Uterus (tissue), 4 donors: Measurements from ENCODE around the gene GRIK2. TPM values are rescaled to one million over a fixed set of nuclear protein-coding genes. Genes with fewer than 3 reads are reported as not detected.

Experiments
- DNase-seq, 2 donors: peaks; one replicate each; pipeline ENCODE4 v3.0.0-alpha.2; 2019 to 2020
- H3K27ac ChIP-seq, 2 donors: fragments of 200-600 bp; sonication (generic); 1 replicate in 1 of 2; 2 replicates in 1 of 2; pipeline ENCODE4 v1.5.1; 2016 to 2018
- H3K27me3 ChIP-seq, 2 donors: fragments of 200-600 bp; sonication (generic); one replicate each; pipeline ENCODE4 v1.5.1; 2018 to 2019; ENCODE audit warnings: control low read depth in 1 of 2
- H3K36me3 ChIP-seq, 2 donors: fragments of 200-600 bp; sonication (generic); one replicate each; pipeline ENCODE4 v1.5.1; 2019; ENCODE audit warnings: control low read depth in 1 of 2
- H3K4me1 ChIP-seq, 2 donors: fragments of 200-600 bp; sonication (generic); one replicate each; pipeline ENCODE4 v1.5.1; 2018 to 2019; ENCODE audit warnings: control low read depth in 1 of 2
- H3K4me3 ChIP-seq, 2 donors: fragments of 200-600 bp; sonication (generic); 1 replicate in 1 of 2; 2 replicates in 1 of 2; pipeline ENCODE4 v1.5.1; 2018 to 2019; ENCODE audit warnings: mild to moderate bottlenecking in 1 of 2
- H3K9me3 ChIP-seq, 2 donors: fragments of 200-600 bp; sonication (generic); one replicate each; pipeline ENCODE4 v1.5.1; 2019; ENCODE audit warnings: control low read depth in 1 of 2
- POLR2A ChIP-seq, 2 donors: fragments of 450-650 bp; IDR thresholded peaks; one replicate each; pipeline ENCODE4 v1.6.1; 2016; ENCODE audit warnings: antibody characterized with exemption in 2 of 2, mild to moderate bottlenecking in 1 of 2, moderate library complexity in 1 of 2
- intact Hi-C: fragments of 100-400 bp; cut with DNase I; formaldehyde crosslinking; loops from one replicate; pipeline ENCODE4 v1.15.1; 2023; ENCODE audit warnings: low total_unique reads
- total RNA-seq, 4 donors: library from RNA; depleted of rRNA in 3 of 4; stranded (reverse); fragments of >200 nt in 3 of 4; gene quantifications; one replicate each; pipeline versions ENCODE4 v1.1.0 to v1.2.4, GENCODE V29; 2014 to 2023
- TF ChIP-seq, protein P1 (sequence below), 4 experiments: fragments of 200-600 bp in 2 of 4; fragments of 450-650 bp in 2 of 4; sonication (generic) in 2 of 4; IDR thresholded peaks; one replicate each; pipeline ENCODE4 v1.5.1; 2016 to 2019; ENCODE audit warnings: antibody characterized with exemption in 4 of 4, mild to moderate bottlenecking in 2 of 4, moderate library complexity in 1 of 4
- donor health status: DM: yes; HTN: yes; CAD: no.

GRIK2 gene
- total RNA-seq, 4 donors from 2014 or later, result 0.76 to 13.1 TPM; not detected in 2

DNA sequence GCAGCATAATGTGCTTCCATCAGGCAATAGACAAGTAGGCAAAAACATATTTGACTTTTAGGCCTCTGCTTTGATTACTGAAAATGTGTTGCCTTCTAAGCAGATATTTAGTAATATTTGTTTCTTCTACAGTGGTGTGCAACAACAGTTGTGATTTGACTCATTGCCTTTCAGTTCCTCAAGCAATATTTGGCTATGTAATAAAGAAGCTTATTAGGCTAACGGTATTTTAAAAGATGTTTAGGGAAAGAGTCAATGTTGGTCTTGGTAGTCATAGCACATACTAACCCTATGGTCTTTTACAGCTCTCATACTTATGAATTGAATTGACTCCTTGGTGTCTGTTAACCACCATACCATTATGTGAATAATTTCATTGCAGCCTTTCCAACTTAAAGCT, 124.1 kb downstream of the GRIK2 start:
- intact Hi-C loops, result no loop called here
- no peaks in the 10 kb centered on the region for H3K9me3 ChIP-seq
- H3K27me3 ChIP-seq, result no peaks in the 10 kb centered on the region
- H3K27ac ChIP-seq, result no peak overlapping the region
- TF ChIP-seq, protein P1, sequence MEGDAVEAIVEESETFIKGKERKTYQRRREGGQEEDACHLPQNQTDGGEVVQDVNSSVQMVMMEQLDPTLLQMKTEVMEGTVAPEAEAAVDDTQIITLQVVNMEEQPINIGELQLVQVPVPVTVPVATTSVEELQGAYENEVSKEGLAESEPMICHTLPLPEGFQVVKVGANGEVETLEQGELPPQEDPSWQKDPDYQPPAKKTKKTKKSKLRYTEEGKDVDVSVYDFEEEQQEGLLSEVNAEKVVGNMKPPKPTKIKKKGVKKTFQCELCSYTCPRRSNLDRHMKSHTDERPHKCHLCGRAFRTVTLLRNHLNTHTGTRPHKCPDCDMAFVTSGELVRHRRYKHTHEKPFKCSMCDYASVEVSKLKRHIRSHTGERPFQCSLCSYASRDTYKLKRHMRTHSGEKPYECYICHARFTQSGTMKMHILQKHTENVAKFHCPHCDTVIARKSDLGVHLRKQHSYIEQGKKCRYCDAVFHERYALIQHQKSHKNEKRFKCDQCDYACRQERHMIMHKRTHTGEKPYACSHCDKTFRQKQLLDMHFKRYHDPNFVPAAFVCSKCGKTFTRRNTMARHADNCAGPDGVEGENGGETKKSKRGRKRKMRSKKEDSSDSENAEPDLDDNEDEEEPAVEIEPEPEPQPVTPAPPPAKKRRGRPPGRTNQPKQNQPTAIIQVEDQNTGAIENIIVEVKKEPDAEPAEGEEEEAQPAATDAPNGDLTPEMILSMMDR (IDR thresholded peaks at IDR 0.05), result no peak
- TF ChIP-seq POLR2A (IDR thresholded peaks at IDR 0.05), result no peak
- H3K36me3 ChIP-seq, result no peaks in the 10 kb centered on the region
- no peak overlapping the region for H3K4me3 ChIP-seq
- no peaks in the 10 kb centered on the region for H3K4me1 ChIP-seq
- DNase-seq, result no peak

DNA sequence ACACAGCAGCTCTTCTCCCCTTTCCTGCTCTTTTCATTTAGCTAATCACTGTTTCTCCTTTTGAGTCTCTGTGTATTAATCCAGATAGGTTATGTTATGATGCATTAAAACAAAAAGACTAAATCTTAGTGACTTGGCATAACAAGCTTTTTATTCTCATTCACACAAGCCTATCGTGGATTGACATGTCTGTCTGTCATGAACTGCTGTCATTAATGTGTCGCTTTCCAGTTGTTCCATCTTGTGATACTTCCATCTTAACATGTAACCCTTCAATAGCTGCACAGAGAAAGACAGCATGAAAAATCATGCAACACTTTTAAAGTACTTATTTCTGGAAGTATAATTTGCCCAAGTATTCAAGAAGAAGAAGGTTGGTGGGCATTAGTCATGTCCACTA, 128.7 kb downstream of the GRIK2 start:
- H3K4me3 ChIP-seq, result no peak overlapping the region
- intact Hi-C loops, result no loop called here
- DNase-seq, result no peak
- no peaks in the 10 kb centered on the region for H3K9me3 ChIP-seq
- no peaks in the 10 kb centered on the region for H3K36me3 ChIP-seq
- no peaks in the 10 kb centered on the region for H3K27me3 ChIP-seq
- no peaks in the 10 kb centered on the region for H3K4me1 ChIP-seq
- no peak overlapping the region for H3K27ac ChIP-seq
- TF ChIP-seq POLR2A (IDR thresholded peaks at IDR 0.05), result no peak
- TF ChIP-seq, protein P1 (IDR thresholded peaks at IDR 0.05), result no peak

DNA sequence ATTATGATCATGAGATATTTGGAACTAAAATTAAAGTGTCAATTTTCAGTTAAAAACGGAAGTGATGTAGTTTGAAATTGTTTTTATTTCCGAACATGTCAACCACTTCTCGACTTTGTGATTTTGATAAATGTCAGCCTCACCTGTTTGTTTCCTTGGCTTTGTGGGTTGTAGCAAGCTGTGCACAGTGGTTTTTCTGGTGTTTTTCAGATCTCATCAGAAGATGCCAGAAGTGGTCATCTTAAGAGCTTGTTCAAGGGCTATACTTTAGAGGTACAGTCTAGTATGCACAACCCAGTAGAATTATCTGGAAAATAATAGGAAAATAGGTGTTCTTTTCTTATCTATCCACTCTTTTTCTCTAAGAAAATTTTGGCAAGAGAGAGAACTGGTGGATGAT, 134.0 kb downstream of the GRIK2 start:
- no peaks in the 10 kb centered on the region for H3K9me3 ChIP-seq
- no peak overlapping the region for H3K27ac ChIP-seq
- TF ChIP-seq, protein P1 (IDR thresholded peaks at IDR 0.05), result no peak
- TF ChIP-seq POLR2A (IDR thresholded peaks at IDR 0.05), result no peak
- no peaks in the 10 kb centered on the region for H3K27me3 ChIP-seq
- no peaks in the 10 kb centered on the region for H3K4me1 ChIP-seq
- intact Hi-C loops, result no loop called here
- no peak overlapping the region for H3K4me3 ChIP-seq
- H3K36me3 ChIP-seq, result no peaks in the 10 kb centered on the region
- no peak for DNase-seq

DNA sequence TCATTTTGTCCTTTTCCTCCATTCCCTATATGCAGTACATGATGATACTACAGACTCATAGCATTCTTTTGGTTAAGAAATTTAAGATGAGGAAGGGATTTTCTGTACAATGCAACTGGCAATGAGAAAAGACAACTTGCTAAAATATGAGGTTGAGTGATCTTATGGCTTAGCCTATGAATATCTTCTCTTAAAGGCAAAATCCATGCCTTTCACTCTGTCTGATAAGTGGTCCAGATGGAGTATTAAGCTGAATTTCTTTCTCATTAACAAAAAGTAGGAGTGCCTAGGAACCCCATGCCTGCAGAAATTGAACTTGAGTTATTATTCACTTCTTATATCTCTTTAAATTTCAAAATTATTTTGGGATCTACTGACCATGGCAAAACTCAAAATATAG, 135.3 kb downstream of the GRIK2 start:
- no peaks in the 10 kb centered on the region for H3K36me3 ChIP-seq
- no peaks in the 10 kb centered on the region for H3K9me3 ChIP-seq
- no peak overlapping the region for H3K4me3 ChIP-seq
- H3K27ac ChIP-seq, result no peak overlapping the region
- no peak for TF ChIP-seq POLR2A (IDR thresholded peaks at IDR 0.05)
- TF ChIP-seq, protein P1 (IDR thresholded peaks at IDR 0.05), result no peak
- H3K4me1 ChIP-seq, result no peaks in the 10 kb centered on the region
- no peaks in the 10 kb centered on the region for H3K27me3 ChIP-seq
- no peak for DNase-seq
- intact Hi-C loops, result no loop called here

DNA sequence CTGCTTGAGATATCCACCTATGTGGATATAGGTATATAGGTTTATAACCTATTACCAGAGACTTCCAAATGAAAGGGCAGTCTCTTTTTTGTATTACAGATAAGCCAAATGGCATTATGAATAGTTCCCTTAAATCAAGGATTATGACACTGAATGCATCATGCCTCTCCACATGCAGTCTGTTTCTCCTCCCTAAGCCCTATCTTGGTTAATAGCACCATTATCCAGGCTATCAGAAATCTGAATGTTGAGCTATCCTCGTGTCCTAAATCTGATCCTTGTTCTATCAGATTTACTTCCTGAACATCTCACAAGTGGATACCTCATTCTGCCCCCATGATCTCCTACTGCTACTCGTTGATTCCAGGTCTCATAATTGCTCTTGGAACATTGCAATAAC, 138.0 kb downstream of the GRIK2 start:
- no peaks in the 10 kb centered on the region for H3K27me3 ChIP-seq
- H3K27ac ChIP-seq, result no peak overlapping the region
- H3K9me3 ChIP-seq, result no peaks in the 10 kb centered on the region
- no peak overlapping the region for H3K4me3 ChIP-seq
- no peaks in the 10 kb centered on the region for H3K4me1 ChIP-seq
- intact Hi-C loops, result no loop called here
- no peak for DNase-seq
- no peaks in the 10 kb centered on the region for H3K36me3 ChIP-seq
- TF ChIP-seq POLR2A (IDR thresholded peaks at IDR 0.05), result no peak
- TF ChIP-seq, protein P1 (IDR thresholded peaks at IDR 0.05), result no peak
